ENCODE measurements around the gene MPL. TPM values are rescaled to one million over a fixed set of nuclear protein-coding genes. Genes with fewer than 3 reads are reported as not detected.

The MPL gene
- total RNA-seq, 1 experiment from 2014 or later: 0.52 TPM

DNA sequence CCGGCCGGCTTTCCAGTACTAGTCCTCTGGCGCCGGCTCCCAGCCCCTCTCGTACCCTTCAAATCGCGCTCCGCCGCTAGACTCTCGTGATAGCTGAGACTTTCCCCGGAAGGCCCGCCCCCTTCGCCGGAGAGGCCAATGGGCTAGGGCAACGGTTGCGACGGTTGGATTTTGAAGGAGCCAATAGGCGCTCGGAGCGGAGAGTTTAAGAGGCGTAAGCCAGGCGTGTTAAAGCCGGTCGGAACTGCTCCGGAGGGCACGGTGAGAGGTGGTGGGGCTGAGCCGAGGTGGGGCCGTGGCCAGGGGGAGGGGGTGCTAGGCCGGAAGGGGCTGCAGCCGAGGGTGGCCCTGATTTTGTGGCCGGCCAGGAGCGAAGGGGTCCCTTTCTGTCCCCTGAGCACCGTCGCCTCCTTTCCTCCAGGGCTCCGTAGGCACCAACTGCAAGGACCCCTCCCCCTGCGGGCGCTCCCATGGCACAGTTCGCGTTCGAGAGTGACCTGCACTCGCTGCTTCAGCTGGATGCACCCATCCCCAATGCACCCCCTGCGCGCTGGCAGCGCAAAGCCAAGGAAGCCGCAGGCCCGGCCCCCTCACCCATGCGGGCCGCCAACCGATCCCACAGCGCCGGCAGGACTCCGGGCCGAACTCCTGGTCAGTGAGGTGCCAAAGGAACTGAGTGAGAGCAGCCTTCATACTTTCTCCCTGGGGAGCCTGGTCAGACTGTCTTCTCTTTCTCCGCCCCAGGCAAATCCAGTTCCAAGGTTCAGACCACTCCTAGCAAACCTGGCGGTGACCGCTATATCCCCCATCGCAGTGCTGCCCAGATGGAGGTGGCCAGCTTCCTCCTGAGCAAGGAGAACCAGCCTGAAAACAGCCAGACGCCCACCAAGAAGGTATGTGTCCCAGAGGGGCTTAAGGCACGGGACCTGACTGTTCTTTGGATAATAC lies 21.4 kb downstream of the MPL start, which contains the start of gene CDC20:
Gene CDC20 (plus strand): TSS at position 236 of the 948 bp plus-strand sequence. CDS start 235 bp downstream, at position 471.
- TF ChIP-seq CTCF (IDR thresholded peaks at IDR 0.05; ENCODE audit: unreplicated experiment): no peak
- DNase-seq: peak; percentile 98
- H3K27ac Mint-ChIP-seq (ENCODE audit: unreplicated experiment): peak within 1 kb of the TSS; percentile 88
- TSS peak; percentile 69 for BruUV-seq (replicated peaks)
- H3K4me3 Mint-ChIP-seq (ENCODE audit: low read depth, unreplicated experiment): peak within 1 kb of the TSS; percentile 81
- CTCF ChIA-PET: interaction anchor here (0.6 to 1.9 kb wide), 11 partner anchors 9 to 913 kb away, joined by 3 to 14 read pairs (median 6); partner anchors contain the start of genes C1orf210 and ELOVL1
- H3K27me3 Mint-ChIP-seq (ENCODE audit: unreplicated experiment): no peaks in the 10 kb centered on the region
- no peaks in the 10 kb centered on the region for H3K9me3 Mint-ChIP-seq (ENCODE audit: low read depth, unreplicated experiment)
- intact Hi-C loops (cut with micrococcal nuclease; ENCODE audit: unreplicated experiment): loop anchor here (5.0 kb wide), 1 partner anchor 122 kb away; no protein-coding TSS in a partner anchor
- H3K4me1 Mint-ChIP-seq (ENCODE audit: low read depth, unreplicated experiment): peaks cover 33% of the 10 kb centered on the region
- peaks cover 58% of the 10 kb centered on the region for H3K36me3 Mint-ChIP-seq (ENCODE audit: insufficient read depth, unreplicated experiment)

DNA sequence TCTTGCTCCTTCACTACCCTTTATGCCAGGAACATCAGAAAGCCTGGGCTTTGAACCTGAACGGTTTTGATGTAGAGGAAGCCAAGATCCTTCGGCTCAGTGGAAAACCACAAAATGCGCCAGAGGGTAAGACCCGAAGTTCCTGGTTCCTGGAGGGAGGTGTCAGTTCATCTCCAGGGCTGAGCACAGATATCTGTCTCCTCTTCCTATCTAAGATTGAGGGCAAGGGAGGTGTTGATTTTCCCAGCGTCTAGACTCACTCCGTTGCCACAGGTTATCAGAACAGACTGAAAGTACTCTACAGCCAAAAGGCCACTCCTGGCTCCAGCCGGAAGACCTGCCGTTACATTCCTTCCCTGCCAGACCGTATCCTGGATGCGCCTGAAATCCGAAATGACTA lies 22.1 kb downstream of the MPL start:
- no peaks in the 10 kb centered on the region for H3K9me3 Mint-ChIP-seq (ENCODE audit: low read depth, unreplicated experiment)
- no peak for DNase-seq
- CTCF ChIA-PET: interaction anchor here (1.9 kb wide), 1 partner anchor 103 kb away, joined by 5 read pairs; no protein-coding TSS in a partner anchor
- no peak for TF ChIP-seq CTCF (IDR thresholded peaks at IDR 0.05; ENCODE audit: unreplicated experiment)
- intact Hi-C loops (cut with micrococcal nuclease; ENCODE audit: unreplicated experiment): loop anchor here (5.0 kb wide), 1 partner anchor 122 kb away; no protein-coding TSS in a partner anchor
- peak overlapping the region; percentile 88 for H3K27ac Mint-ChIP-seq (ENCODE audit: unreplicated experiment)
- H3K4me3 Mint-ChIP-seq (ENCODE audit: low read depth, unreplicated experiment): peak overlapping the region; percentile 81
- peaks cover 65% of the 10 kb centered on the region for H3K36me3 Mint-ChIP-seq (ENCODE audit: insufficient read depth, unreplicated experiment)
- BruUV-seq (replicated peaks): no TSS peak
- H3K4me1 Mint-ChIP-seq (ENCODE audit: low read depth, unreplicated experiment): peaks cover 40% of the 10 kb centered on the region
- no peaks in the 10 kb centered on the region for H3K27me3 Mint-ChIP-seq (ENCODE audit: unreplicated experiment)

DNA sequence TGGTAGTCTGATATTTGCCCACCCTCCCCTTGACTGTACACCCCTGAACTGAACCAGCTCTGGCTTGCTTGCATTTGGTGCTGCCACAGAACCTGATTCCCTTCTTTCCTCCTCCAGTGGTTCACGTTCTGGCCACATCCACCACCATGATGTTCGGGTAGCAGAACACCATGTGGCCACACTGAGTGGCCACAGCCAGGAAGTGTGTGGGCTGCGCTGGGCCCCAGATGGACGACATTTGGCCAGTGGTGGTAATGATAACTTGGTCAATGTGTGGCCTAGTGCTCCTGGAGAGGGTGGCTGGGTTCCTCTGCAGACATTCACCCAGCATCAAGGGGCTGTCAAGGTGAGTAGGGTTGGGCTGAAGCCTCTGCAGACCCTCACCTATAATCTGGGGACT lies 23.0 kb downstream of the MPL start:
- Mint-ChIP-seq H3K9me3 (ENCODE audit: low read depth, unreplicated experiment) (no peaks in the 10 kb centered on the region), H3K36me3 (ENCODE audit: insufficient read depth, unreplicated experiment) (peaks cover 74% of the 10 kb centered on the region), H3K27me3 (ENCODE audit: unreplicated experiment) (no peaks in the 10 kb centered on the region), H3K27ac (ENCODE audit: unreplicated experiment) (no peak overlapping the region), H3K4me1 (ENCODE audit: low read depth, unreplicated experiment) (peaks cover 49% of the 10 kb centered on the region), H3K4me3 (ENCODE audit: low read depth, unreplicated experiment) (peak overlapping the region; percentile 81)
- no peak for DNase-seq
- CTCF ChIA-PET: no interaction called here
- no peak for TF ChIP-seq CTCF (IDR thresholded peaks at IDR 0.05; ENCODE audit: unreplicated experiment)
- intact Hi-C loops (cut with micrococcal nuclease; ENCODE audit: unreplicated experiment): no loop called here
- BruUV-seq (replicated peaks): no TSS peak

- no peak for DNase-seq
- H3K4me1 Mint-ChIP-seq (ENCODE audit: low read depth, unreplicated experiment): peaks cover 58% of the 10 kb centered on the region
- TF ChIP-seq CTCF (IDR thresholded peaks at IDR 0.05; ENCODE audit: unreplicated experiment): no peak
- peaks cover 97% of the 10 kb centered on the region for H3K36me3 Mint-ChIP-seq (ENCODE audit: insufficient read depth, unreplicated experiment)
- no peaks in the 10 kb centered on the region for H3K27me3 Mint-ChIP-seq (ENCODE audit: unreplicated experiment)
- no TSS peak for BruUV-seq (replicated peaks)
- intact Hi-C loops (cut with micrococcal nuclease; ENCODE audit: unreplicated experiment): no loop called here
- CTCF ChIA-PET: interaction anchor here (0.5 kb wide), 1 partner anchor 78 kb away, joined by 4 read pairs; the partner anchor contains the start of gene C1orf210
- H3K27ac Mint-ChIP-seq (ENCODE audit: unreplicated experiment): peak overlapping the region; percentile 48
- peak overlapping the region; percentile 4 for H3K4me3 Mint-ChIP-seq (ENCODE audit: low read depth, unreplicated experiment)
- H3K9me3 Mint-ChIP-seq (ENCODE audit: low read depth, unreplicated experiment): no peaks in the 10 kb centered on the region
Observed at GRCh38 chr1:43363283-43363934, 25.8 kb downstream of the MPL start.

All from Calu3 (cell line).